Measurements from ENCODE around the gene EXOC2.
"Not testable (repeated sequence)": the region's sequence is repeated elsewhere in the genome, so short reads cannot be mapped to it uniquely, and the experiment has no call there.

Gene EXOC2

GRCh38 chr6:683742-684440 is 9.0 kb downstream of the EXOC2 start:
- DNase-seq (ENCODE audit: low read depth in 3 of 3), result no peak

DNA sequence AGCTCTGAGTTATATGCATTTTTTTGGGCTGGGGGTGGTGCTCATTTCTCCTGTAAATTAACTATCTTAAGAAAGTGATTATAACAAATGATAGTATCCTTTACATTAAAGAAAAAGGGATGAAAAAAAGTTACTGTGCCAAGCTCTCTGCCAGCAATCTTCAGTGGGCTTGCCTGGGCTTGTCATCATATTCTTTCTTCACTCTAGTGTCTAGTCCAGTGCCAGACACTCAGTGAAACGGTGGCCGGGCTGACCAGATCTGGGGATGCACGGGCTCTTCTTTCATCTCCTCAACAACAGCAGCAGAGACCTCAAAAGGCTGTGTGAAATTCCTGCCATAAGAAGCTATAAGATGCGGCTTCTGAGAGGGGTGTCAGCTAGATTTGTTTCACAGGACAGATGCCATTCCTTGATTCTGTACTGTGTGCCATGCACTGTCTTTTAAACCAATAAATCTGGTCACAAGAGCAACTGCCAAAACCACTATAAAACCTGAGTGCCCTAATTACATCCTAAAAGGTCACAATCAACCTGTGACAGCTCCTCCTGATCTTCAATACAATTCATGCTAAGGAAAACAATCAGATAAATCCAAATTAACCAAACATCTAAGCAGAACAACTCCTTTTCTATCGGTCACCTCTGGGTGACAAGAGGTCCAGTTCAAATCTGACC is 12.1 kb downstream of the EXOC2 start:
- DNase-seq (ENCODE audit: low read depth in 3 of 3), result no peak

DNA sequence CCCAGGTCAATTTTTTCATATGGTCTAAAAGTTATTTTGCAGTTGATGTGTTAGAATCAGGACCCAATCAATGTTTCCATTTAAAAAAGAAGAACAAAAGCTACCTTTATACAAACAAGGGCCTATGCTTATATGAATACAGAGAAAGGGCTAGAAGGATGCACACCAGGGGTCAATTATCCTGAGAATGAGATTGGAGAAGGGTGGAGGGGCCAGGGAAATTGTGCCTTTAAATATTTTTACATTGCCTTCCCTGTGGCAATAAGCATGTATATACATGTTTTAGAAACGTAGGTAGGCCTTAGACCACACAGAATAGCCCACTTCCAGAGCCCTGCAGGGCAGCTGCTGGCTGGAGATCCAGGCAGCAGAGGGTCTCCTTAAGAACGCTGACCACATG is 12.7 kb downstream of the EXOC2 start:
- no peak for DNase-seq (ENCODE audit: low read depth in 3 of 3)

DNA sequence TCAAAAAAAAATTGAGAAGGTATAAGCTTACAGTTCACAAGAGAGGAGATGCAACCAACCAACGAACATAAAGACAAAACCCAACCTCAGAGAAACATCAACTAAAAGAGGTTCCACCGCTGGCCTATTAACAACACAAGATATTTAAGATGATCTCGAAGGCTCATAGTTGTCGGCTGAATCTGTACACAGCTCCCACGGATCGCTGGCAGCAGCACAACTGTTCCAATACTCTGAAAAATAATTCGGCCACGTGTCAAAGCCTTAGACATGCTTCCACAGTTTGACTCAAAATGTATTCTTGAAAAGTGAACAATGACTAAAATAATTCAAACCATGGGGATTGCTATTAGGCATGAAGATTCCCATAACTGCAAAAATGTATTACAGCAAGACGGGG is 13.7 kb downstream of the EXOC2 start:
- DNase-seq (ENCODE audit: low read depth in 3 of 3), result no peak

- DNase-seq (ENCODE audit: low read depth in 3 of 3), result no peak
Measured at GRCh38 chr6:678520-678919, 14.4 kb downstream of the EXOC2 start.

DNA sequence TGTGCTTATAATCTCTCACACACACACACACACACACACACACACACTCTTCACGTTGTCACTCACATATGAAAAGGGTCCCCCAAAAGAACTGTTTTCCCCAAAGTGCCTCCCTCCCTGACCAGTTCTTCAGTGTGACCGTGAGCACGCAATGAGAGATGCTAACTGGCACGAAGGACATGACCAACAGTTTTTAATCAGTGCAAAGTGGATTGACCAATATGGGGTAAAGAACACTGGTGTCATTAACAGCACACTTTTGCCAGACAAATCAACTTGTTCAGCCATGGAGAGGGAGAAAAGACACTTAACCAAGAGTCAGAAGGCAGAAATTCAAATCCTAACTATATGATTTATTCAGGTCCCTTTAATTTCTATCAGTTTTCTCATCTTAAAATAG is 15.0 kb downstream of the EXOC2 start:
- DNase-seq (ENCODE audit: low read depth in 3 of 3), result no peak

DNA sequence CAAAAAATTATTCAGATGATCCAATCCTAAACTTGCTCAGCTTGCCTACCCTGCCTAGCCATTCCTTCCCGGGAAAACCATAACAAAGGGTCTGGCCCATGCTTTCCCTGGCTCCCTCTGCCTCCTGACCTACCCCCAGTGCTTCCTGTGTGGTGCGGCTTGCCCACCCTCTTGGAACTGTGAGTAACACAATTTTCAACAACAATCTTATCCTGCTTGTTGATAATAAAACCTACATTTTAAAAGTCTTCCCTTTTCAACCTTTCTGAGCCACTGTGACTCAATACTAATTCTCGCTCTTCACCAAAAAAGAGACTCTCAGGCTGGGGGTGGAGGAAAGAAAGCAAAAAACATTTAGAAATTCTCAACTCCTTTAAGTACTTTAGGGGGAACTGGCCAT is 18.0 kb downstream of the EXOC2 start:
- DNase-seq (ENCODE audit: low read depth in 3 of 3), result no peak

GRCh38 chr6:674406-674805 is 18.5 kb downstream of the EXOC2 start:
- DNase-seq (ENCODE audit: low read depth in 3 of 3), result no peak

GRCh38 chr6:667253-667927 is 25.5 kb downstream of the EXOC2 start:
- no peak for DNase-seq (ENCODE audit: low read depth in 3 of 3)

GRCh38 chr6:665403-666267 is 27.3 kb downstream of the EXOC2 start:
- DNase-seq (ENCODE audit: low read depth in 3 of 3), result no peak

DNA sequence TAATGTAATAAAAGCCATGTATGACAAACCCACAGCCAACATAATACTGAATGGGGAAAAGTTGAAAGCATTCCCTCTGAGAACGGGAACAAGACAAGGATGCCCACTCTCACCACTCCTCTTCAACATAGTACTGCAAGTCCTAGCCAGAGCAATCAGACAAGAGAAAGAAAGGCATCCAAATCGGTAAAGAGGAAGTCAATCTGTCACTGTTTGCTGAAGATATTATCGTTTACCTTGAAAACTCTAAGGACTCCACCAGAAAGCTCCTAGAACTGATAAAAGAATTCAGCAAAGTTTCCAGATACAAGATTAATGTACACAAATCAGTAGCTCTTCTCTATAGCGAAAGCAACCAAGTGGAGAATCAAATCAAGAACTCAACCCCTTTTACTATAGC is 29.2 kb downstream of the EXOC2 start:
- DNase-seq (ENCODE audit: low read depth in 3 of 3), result not testable (repeated sequence)

GRCh38 chr6:659716-660581 is 33.0 kb downstream of the EXOC2 start:
- no peak for DNase-seq (ENCODE audit: low read depth in 3 of 3)

GRCh38 chr6:658244-658643 is 34.7 kb downstream of the EXOC2 start:
- no peak for DNase-seq (ENCODE audit: low read depth in 3 of 3)

GRCh38 chr6:657743-658142 is 35.2 kb downstream of the EXOC2 start:
- no peak for DNase-seq (ENCODE audit: low read depth in 3 of 3)

GRCh38 chr6:656460-657252 is 36.3 kb downstream of the EXOC2 start, which contains the start of gene HUS1B:
HUS1B (minus strand) TSS chr6:657100; CDS start chr6:656944, 156 bp downstream.
- no peak for DNase-seq (ENCODE audit: low read depth in 3 of 3)

DNA sequence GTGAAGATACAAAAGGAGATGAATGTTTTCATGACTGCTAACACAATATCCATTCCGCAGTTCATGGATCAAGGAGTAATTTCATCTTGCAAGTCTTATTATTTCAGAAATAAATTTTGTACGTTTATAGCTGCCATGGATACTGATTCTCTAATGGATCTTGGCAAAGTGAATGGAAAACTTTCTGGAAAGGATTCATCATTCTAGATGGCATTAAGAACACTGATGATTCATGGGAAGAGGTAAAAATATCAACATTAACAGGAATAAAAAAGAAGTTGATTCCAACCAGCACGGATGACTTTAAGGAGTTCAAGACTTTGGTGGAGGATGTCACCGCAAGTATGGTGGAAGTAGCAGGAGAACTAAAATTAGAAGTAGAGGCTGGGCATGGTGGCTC is 38.8 kb downstream of the EXOC2 start:
- no peak for DNase-seq (ENCODE audit: low read depth in 3 of 3)

DNA sequence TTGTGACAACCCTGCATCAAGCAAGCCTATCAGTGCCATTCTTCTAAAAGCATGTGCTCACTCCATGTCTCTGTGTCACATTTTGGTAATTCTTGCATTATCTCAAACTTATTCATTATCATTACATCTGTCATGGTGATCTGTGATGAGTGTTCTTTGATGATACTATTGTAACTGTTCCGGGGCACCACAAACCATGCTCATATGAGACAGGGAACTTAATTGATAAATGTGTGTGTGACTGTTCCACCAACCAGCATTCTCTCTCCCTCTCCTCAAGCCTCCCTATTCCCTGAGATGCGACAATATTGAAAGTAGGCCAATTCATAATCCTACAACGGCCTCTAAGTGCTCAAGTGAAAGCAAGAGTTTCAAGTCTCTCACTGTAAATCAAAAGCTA is 40.1 kb downstream of the EXOC2 start:
- no peak for DNase-seq (ENCODE audit: low read depth in 3 of 3)

- no peak for DNase-seq (ENCODE audit: low read depth in 3 of 3)
Measured at GRCh38 chr6:650098-650497, 42.8 kb downstream of the EXOC2 start.

GRCh38 chr6:642805-643204 is 50.1 kb downstream of the EXOC2 start:
- DNase-seq (ENCODE audit: low read depth in 3 of 3), result no peak
